ENCODE results near the gene KIAA1549. TPM values are rescaled to one million over a fixed set of nuclear protein-coding genes. Genes with fewer than 3 reads are reported as not detected.

The KIAA1549 gene
- total RNA-seq, 1 donor from 2014 or later = 8.7 TPM

- DNase-seq (ENCODE audit: extremely low read depth, low read depth, low spot score) = no peak
Measured at GRCh38 chr7:138913783-138914182, 67.4 kb downstream of the KIAA1549 start.

- DNase-seq (ENCODE audit: extremely low read depth, low read depth, low spot score) = no peak
Measured at GRCh38 chr7:138911007-138911406, 70.2 kb downstream of the KIAA1549 start.

- no peak for DNase-seq (ENCODE audit: extremely low read depth, low read depth, low spot score)
Measured at GRCh38 chr7:138907850-138908249, 73.3 kb downstream of the KIAA1549 start.

GRCh38 chr7:138907201-138907847 is 73.9 kb downstream of the KIAA1549 start:
- no peak for DNase-seq (ENCODE audit: extremely low read depth, low read depth, low spot score)

GRCh38 chr7:138903859-138904435 is 77.2 kb downstream of the KIAA1549 start:
- no peak for DNase-seq (ENCODE audit: extremely low read depth, low read depth, low spot score)

GRCh38 chr7:138903186-138903820 is 77.9 kb downstream of the KIAA1549 start:
- DNase-seq (ENCODE audit: extremely low read depth, low read depth, low spot score) = no peak

GRCh38 chr7:138902161-138902560 is 79.0 kb downstream of the KIAA1549 start:
- no peak for DNase-seq (ENCODE audit: extremely low read depth, low read depth, low spot score)

GRCh38 chr7:138900035-138900828 is 81.0 kb downstream of the KIAA1549 start:
- DNase-seq (ENCODE audit: extremely low read depth, low read depth, low spot score) = no peak

GRCh38 chr7:138898802-138899201 is 82.4 kb downstream of the KIAA1549 start:
- no peak for DNase-seq (ENCODE audit: extremely low read depth, low read depth, low spot score)

- DNase-seq (ENCODE audit: extremely low read depth, low read depth, low spot score) = no peak
Measured at GRCh38 chr7:138898255-138898654, 82.9 kb downstream of the KIAA1549 start.

GRCh38 chr7:138895679-138896078 is 85.5 kb downstream of the KIAA1549 start:
- DNase-seq (ENCODE audit: extremely low read depth, low read depth, low spot score) = no peak

- no peak for DNase-seq (ENCODE audit: extremely low read depth, low read depth, low spot score)
Measured at GRCh38 chr7:138893258-138893657, 87.9 kb downstream of the KIAA1549 start.

- no peak for DNase-seq (ENCODE audit: extremely low read depth, low read depth, low spot score)
Measured at GRCh38 chr7:138892812-138893211, 88.4 kb downstream of the KIAA1549 start.

GRCh38 chr7:138892006-138892630 is 89.1 kb downstream of the KIAA1549 start:
- DNase-seq (ENCODE audit: extremely low read depth, low read depth, low spot score) = no peak

GRCh38 chr7:138891446-138891810 is 89.8 kb downstream of the KIAA1549 start:
- DNase-seq (ENCODE audit: extremely low read depth, low read depth, low spot score) = no peak

GRCh38 chr7:138890499-138891445 is 90.4 kb downstream of the KIAA1549 start:
- no peak for DNase-seq (ENCODE audit: extremely low read depth, low read depth, low spot score)

GRCh38 chr7:138889582-138890498 is 91.3 kb downstream of the KIAA1549 start:
- no peak for DNase-seq (ENCODE audit: extremely low read depth, low read depth, low spot score)

GRCh38 chr7:138887872-138888656 is 93.1 kb downstream of the KIAA1549 start:
- DNase-seq (ENCODE audit: extremely low read depth, low read depth, low spot score) = no peak

Data from glomerular endothelial cell (primary cell).